Central memory CD8-positive, alpha-beta T cell (primary cell): Measurements from ENCODE around the gene MRPL55.
A peak's percentile ranks its signal among the peaks of the same experiment; 100 is the strongest.

Experiments used
- ATAC-seq: fragments of 150-1000 bp; cut with Tn5 transposase; replicated peaks from 2 replicates; pipeline ENCODE4 v1.10.0; 2022; ENCODE audit warnings: mild to moderate bottlenecking, moderate FRiP score, moderate number of reproducible peaks; ENCODE audit not compliant: poor library complexity, severe bottlenecking; ENCODE audit errors: extremely low read depth
- DNase-seq, 2 donors: peaks; one replicate each; pipeline ENCODE4 v3.0.0; 2021; ENCODE audit warnings: low spot score in 2 of 2
- H3K27ac Mint-ChIP-seq: one replicate; pipeline ENCODE4 v1.8.0; 2022; ENCODE audit warnings: low read depth, mild to moderate bottlenecking, moderate library complexity, mixed read lengths
- H3K27me3 Mint-ChIP-seq: one replicate; pipeline ENCODE4 v1.8.0; 2022; ENCODE audit warnings: mixed read lengths
- H3K36me3 Mint-ChIP-seq: one replicate; pipeline ENCODE4 v1.8.0; 2022; ENCODE audit warnings: mild to moderate bottlenecking, moderate library complexity, mixed read lengths; ENCODE audit not compliant: insufficient read depth
- H3K4me1 Mint-ChIP-seq: one replicate; pipeline ENCODE4 v1.8.0; 2022; ENCODE audit warnings: mixed read lengths
- H3K4me3 Mint-ChIP-seq: one replicate; pipeline ENCODE4 v1.8.0; 2022; ENCODE audit warnings: mild to moderate bottlenecking, moderate library complexity, mixed read lengths
- H3K9me3 Mint-ChIP-seq: one replicate; pipeline ENCODE4 v1.8.0; 2022; ENCODE audit warnings: mixed read lengths

Gene MRPL55

GRCh38 chr1:228109073-228109961, at the start of gene MRPL55:
Gene MRPL55 (minus strand): TSS chr1:228109299. CDS start chr1:228108260, 1,039 bp downstream.
- peaks cover 17% of the 10 kb centered on the region for H3K36me3 Mint-ChIP-seq
- H3K4me1 Mint-ChIP-seq: peaks cover 14% of the 10 kb centered on the region
- no peaks in the 10 kb centered on the region for H3K27me3 Mint-ChIP-seq
- DNase-seq (peak; percentile 99 to 100), ATAC-seq (peak; percentile 97)
- H3K9me3 Mint-ChIP-seq: no peaks in the 10 kb centered on the region
- H3K27ac Mint-ChIP-seq: peak within 1 kb of the TSS; percentile 88
- H3K4me3 Mint-ChIP-seq: peak within 1 kb of the TSS; percentile 83

GRCh38 chr1:228158151-228159007, 49.3 kb upstream of the MRPL55 start:
- no peaks in the 10 kb centered on the region for H3K27me3 Mint-ChIP-seq
- peaks cover 5% of the 10 kb centered on the region for H3K4me1 Mint-ChIP-seq
- DNase-seq (no peak), ATAC-seq (no peak)
- no peak overlapping the region for H3K27ac Mint-ChIP-seq
- peaks cover 10% of the 10 kb centered on the region for H3K36me3 Mint-ChIP-seq
- H3K4me3 Mint-ChIP-seq: no peak overlapping the region
- no peaks in the 10 kb centered on the region for H3K9me3 Mint-ChIP-seq

GRCh38 chr1:228157729-228158126, 48.6 kb upstream of the MRPL55 start:
- H3K4me3 Mint-ChIP-seq: no peak overlapping the region
- peaks cover 8% of the 10 kb centered on the region for H3K4me1 Mint-ChIP-seq
- H3K27me3 Mint-ChIP-seq: no peaks in the 10 kb centered on the region
- ATAC-seq: no peak
- peaks cover 13% of the 10 kb centered on the region for H3K36me3 Mint-ChIP-seq
- H3K9me3 Mint-ChIP-seq: no peaks in the 10 kb centered on the region
- DNase-seq: no peak
- no peak overlapping the region for H3K27ac Mint-ChIP-seq

- ATAC-seq (peak; percentile 34), DNase-seq (no peak)
- no peaks in the 10 kb centered on the region for H3K27me3 Mint-ChIP-seq
- peaks cover 8% of the 10 kb centered on the region for H3K4me1 Mint-ChIP-seq
- H3K9me3 Mint-ChIP-seq: no peaks in the 10 kb centered on the region
- peaks cover 15% of the 10 kb centered on the region for H3K36me3 Mint-ChIP-seq
- H3K27ac Mint-ChIP-seq: no peak overlapping the region
- H3K4me3 Mint-ChIP-seq: peak overlapping the region; percentile 29
These were observed 48.0 kb upstream of the MRPL55 start for GRCh38 chr1:228156941-228157728.

- Mint-ChIP-seq H3K36me3 (peaks cover 16% of the 10 kb centered on the region), H3K27me3 (no peaks in the 10 kb centered on the region), H3K27ac (no peak overlapping the region), H3K4me1 (peaks cover 6% of the 10 kb centered on the region), H3K9me3 (no peaks in the 10 kb centered on the region), H3K4me3 (peak overlapping the region; percentile 29)
- ATAC-seq (no peak), DNase-seq (no peak)
These were observed 47.4 kb upstream of the MRPL55 start for GRCh38 chr1:228156515-228156881.

- no peak overlapping the region for H3K4me3 Mint-ChIP-seq
- peak overlapping the region; percentile 38 for H3K27ac Mint-ChIP-seq
- H3K27me3 Mint-ChIP-seq: no peaks in the 10 kb centered on the region
- ATAC-seq (no peak), DNase-seq (no peak)
- H3K36me3 Mint-ChIP-seq: peaks cover 20% of the 10 kb centered on the region
- H3K9me3 Mint-ChIP-seq: no peaks in the 10 kb centered on the region
- H3K4me1 Mint-ChIP-seq: peaks cover 6% of the 10 kb centered on the region
These were observed 46.8 kb upstream of the MRPL55 start for GRCh38 chr1:228155596-228156514.

- no peak overlapping the region for H3K4me3 Mint-ChIP-seq
- H3K27me3 Mint-ChIP-seq: no peaks in the 10 kb centered on the region
- H3K4me1 Mint-ChIP-seq: peaks cover 6% of the 10 kb centered on the region
- peak overlapping the region; percentile 38 for H3K27ac Mint-ChIP-seq
- peaks cover 20% of the 10 kb centered on the region for H3K36me3 Mint-ChIP-seq
- DNase-seq: no peak
- ATAC-seq: no peak
- no peaks in the 10 kb centered on the region for H3K9me3 Mint-ChIP-seq
These were observed 45.8 kb upstream of the MRPL55 start for GRCh38 chr1:228154670-228155571.

GRCh38 chr1:228154021-228154669, 45.0 kb upstream of the MRPL55 start:
- Mint-ChIP-seq H3K4me3 (no peak overlapping the region), H3K36me3 (peaks cover 23% of the 10 kb centered on the region), H3K27ac (no peak overlapping the region), H3K4me1 (peaks cover 6% of the 10 kb centered on the region), H3K27me3 (no peaks in the 10 kb centered on the region), H3K9me3 (no peaks in the 10 kb centered on the region)
- ATAC-seq (no peak), DNase-seq (no peak)

GRCh38 chr1:228152918-228153258, 43.8 kb upstream of the MRPL55 start:
- H3K36me3 Mint-ChIP-seq: peaks cover 30% of the 10 kb centered on the region
- no peaks in the 10 kb centered on the region for H3K9me3 Mint-ChIP-seq
- DNase-seq (no peak), ATAC-seq (no peak)
- H3K27me3 Mint-ChIP-seq: no peaks in the 10 kb centered on the region
- peaks cover 6% of the 10 kb centered on the region for H3K4me1 Mint-ChIP-seq
- no peak overlapping the region for H3K4me3 Mint-ChIP-seq
- peak overlapping the region; percentile 85 for H3K27ac Mint-ChIP-seq

- Mint-ChIP-seq H3K27ac (peak overlapping the region; percentile 85), H3K4me3 (no peak overlapping the region), H3K9me3 (no peaks in the 10 kb centered on the region), H3K36me3 (peaks cover 30% of the 10 kb centered on the region), H3K4me1 (peaks cover 6% of the 10 kb centered on the region), H3K27me3 (no peaks in the 10 kb centered on the region)
- ATAC-seq (no peak), DNase-seq (no peak)
These were observed 43.2 kb upstream of the MRPL55 start for GRCh38 chr1:228152097-228152917.
